ENCODE measurements around the gene PLGRKT.
"Not testable (repeated sequence)": the region's sequence is repeated elsewhere in the genome, so short reads cannot be mapped to it uniquely, and the experiment has no call there.

Gene PLGRKT

DNA sequence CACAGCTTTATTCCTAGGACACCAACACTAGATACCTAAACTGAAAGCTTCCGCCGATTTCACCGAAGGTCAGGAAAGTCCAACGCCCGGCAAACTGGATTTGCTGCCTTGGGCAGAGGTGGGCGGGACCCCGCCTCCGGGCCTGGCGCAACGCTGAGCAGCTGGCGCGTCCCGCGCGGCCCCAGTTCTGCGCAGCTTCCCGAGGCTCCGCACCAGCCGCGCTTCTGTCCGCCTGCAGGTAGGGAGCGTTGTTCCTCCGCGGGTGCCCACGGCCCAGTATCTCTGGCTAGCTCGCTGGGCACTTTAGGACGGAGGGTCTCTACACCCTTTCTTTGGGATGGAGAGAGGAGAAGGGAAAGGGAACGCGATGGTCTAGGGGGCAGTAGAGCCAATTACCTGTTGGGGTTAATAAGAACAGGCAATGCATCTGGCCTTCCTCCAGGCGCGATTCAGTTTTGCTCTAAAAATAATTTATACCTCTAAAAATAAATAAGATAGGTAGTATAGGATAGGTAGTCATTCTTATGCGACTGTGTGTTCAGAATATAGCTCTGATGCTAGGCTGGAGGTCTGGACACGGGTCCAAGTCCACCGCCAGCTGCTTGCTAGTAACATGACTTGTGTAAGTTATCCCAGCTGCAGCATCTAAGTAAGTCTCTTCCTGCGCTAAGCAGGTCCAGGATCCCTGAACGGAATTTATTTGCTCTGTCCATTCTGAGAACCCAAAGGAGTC is 12.8 kb upstream of the PLGRKT start, which contains the start of gene CD274:
Gene CD274, plus strand, starts transcription at position 184 of the 733 bp plus-strand sequence. CDS start 5,572 bp downstream, outside the sequence.
- DNase-seq: peak; percentile 47

- DNase-seq: no peak
Observed at GRCh38 chr9:5449521-5450358, 12.0 kb upstream of the PLGRKT start.

GRCh38 chr9:5448461-5449435 is 11.0 kb upstream of the PLGRKT start:
- no peak for DNase-seq

DNA sequence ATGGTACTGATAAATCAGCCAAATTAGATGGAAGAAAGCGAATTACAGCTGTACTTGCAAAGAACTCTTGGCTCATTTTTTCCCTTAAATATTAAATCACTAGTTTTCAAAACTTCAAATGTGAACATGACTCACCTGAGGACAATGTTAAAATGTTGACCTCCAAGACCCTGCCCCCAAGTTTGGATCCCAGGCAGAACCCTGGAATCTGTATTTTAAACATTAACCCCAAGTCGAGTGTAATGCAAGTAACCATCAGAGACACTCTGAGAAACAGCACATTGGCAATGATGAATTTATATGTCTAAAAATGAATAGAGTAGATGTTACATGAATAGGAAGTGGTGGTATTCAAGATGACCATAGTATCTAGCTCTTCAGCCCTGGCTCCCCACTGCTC is 10.3 kb upstream of the PLGRKT start:
- no peak for DNase-seq

GRCh38 chr9:5447337-5447736 is 9.6 kb upstream of the PLGRKT start:
- no peak for DNase-seq

DNA sequence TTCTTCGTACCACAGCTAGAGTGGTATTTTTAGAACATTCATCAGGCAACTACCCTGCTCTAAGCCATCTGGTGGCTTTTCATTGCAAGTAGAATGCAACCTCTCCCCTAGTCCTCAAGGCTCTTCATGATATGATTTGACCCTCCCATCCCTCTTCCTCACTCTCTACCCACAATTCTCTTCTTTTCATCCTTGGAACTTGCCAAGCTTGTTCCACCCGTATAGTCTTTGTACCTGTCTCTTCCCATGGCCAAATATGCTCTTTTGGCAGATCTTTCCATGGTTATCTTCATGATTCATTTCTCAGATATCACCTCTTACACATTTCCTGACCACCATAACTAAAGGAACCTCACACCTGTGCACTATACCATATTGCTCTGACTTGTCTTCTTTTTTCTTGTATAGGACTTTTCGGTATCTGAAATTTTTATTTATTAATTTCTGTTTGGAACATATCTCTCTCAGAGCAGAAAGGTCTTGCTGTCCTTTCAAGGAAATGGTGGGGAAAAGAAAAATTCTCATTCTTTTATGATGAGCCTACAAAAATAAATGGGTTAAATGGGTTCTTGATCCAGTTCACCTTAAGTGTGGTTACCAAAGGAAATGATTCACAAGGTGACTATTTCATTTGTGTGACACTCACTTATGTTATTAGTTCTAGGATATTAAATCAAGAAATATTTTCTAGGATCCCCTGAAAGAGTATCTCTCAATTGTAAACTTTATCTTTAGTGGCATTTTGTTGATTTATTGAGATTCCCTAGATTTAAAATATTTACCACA is 8.9 kb upstream of the PLGRKT start:
- peak; percentile 29 for DNase-seq

DNA sequence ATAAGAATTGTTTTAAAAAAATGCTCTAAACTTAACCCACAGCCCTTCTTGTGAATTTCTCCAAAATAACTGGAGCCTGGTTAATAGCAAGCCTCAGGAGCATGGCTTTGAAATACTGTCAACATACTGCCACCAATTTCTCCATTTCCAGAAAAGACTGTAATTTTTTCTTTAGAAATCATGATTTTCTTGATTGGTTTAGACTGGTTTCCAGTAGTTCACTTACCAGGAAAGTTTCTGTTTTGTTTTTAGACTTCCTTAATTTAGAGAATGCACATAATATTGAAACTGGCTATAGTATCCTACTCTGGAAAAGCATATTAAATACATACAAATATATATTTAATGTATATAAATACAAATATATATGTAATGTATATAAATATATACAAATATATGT is 8.2 kb upstream of the PLGRKT start:
- DNase-seq: no peak

DNA sequence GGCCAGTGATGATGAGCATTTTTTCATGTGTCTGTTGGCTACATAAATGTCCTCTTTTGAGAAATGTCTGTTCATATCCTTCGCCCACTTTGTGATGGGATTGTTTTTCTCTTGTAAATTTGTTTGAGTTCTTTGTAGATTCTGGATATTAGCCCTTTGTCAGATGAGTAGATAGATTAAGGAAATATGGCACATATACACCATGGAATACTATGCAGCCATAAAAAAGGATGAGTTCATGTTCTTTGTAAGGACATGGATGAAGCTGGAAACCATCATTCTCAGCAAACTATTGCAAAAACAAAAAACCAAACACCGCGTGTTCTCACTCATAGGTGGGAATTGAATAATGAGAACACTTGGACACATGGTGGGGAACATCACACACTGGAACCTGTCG is 7.4 kb upstream of the PLGRKT start:
- DNase-seq: not testable (repeated sequence)

DNA sequence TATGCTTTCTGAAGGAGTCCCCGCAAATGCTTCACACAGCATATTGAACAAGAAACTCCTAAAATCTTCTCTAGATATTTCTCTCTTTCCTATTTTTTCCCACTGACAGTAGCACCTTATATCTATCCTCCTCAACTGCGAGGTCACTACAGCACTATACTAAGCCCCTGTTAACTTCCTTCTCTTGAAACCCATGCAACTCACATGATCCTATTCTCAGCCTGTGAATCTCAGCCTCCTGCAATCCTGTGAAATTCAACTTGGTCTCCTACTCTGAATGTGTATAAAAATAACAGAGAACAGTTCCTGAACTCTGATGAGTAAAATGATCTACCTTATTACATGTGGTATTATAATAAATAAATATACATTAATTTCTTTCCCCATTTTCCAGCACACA is 6.1 kb upstream of the PLGRKT start:
- no peak for DNase-seq

DNA sequence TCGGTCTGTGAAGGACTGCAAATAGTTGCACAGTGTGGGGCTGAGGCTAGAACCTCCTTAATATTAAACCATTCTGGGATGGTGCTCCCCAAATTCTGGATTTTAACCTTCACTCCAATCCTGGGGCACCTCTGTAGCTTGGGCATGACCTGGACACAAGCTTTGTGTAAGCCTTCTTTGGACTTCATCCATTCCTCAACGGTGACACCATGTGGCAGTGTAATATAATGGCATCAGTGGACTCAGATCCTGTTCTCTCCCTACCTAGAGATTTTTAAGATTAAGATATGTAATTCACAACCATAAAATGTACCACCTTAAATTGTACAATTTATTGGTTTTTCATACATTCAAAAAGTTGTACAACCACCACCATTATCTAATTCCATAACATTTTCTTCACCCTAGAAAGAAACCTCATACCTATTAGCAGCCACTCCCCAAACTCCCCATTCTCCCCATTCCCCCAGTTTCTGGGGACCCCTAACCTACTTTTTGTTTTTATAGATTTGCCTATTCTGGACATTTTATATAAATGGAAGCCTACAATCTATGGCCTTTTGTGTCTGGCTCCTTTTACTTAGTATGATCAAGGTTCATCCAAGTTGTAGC is 4.8 kb upstream of the PLGRKT start:
- peak; percentile 55 for DNase-seq

- no peak for DNase-seq
Observed at GRCh38 chr9:5441043-5441442, 3.3 kb upstream of the PLGRKT start.

DNA sequence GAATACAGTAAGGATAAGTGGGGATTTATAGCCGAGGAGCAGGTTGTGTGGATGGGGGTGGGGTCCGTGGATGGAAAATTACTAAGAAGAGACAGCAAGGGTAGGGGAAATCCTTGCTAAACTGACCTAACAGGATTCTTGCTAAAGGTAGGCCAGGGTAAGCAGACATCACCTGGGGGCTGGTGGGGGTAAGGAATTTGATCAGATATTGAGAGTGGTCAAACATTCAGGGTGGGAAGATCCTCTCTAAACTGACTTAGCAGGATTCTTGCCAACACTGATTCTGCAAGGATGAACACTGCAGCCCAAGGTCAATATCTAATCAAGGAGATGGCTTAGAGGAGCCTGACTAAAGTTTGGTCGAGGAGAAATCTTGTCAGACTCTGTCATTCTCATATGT is 2.7 kb upstream of the PLGRKT start:
- no peak for DNase-seq

DNA sequence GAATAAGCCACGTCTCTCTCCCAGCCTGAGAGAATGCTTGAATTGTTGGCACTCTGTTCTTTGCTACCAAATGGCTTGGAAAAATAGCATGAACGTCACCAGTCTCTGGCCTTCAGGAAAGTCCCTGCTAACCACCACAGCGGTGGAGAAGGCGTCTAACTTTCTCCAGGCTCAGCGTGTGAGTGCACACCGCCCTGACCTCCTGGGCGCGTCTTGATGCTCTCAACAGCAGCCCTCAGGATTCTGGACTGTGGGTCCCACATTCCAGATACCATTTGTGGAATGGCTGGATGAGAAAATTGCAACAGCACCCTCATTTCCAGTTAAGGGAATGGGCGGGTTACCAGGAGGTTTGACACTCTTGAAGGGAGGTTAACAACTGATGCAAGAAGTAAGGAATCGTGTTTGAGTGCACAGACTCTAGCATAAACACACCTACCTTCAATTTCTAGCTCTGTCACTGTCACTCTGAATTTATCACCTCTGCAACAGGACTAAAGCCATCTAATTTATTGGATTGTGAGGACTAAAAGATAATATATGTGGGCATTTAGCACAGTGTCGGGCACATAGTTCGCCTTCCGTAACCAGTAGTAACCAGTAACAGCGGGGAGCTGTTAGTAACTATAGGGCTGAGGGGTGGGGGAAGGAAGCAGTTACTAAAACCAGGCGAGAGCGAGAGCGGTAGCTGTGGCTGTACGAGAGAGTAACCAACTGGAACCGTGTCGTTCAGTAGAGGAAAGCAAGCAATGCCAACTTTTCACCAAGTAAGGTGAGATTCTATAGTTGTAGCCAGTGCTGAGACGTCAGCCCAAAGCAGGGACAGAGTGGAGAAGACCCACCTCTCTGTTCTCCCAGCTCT is 807 bp upstream of the PLGRKT start:
- DNase-seq: no peak

DNA sequence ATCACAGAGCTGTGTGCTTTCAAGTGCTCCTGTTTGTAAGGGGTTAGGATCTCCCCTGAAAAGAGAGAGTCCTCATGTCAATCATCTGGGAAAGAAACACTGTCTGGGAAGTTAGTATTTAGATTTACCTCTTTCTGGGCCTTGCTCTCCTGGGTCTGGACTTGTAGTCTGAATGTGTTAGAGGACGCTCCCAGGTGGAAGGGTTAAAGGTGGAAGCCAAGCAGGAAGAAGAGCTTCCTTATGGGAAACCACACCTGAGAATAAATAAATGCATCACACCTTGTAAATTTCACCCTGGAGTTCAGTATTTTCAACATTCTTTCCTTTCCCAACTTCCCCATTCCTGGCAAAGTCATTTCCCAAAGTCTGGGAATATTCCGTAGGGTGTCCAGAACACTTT is 1.3 kb downstream of the PLGRKT start:
- DNase-seq: no peak

GRCh38 chr9:5435912-5436311 is 1.8 kb downstream of the PLGRKT start:
- DNase-seq: no peak

GRCh38 chr9:5433841-5434810 is 3.6 kb downstream of the PLGRKT start:
- DNase-seq: not testable (repeated sequence)

GRCh38 chr9:5433328-5433727 is 4.4 kb downstream of the PLGRKT start:
- not testable (repeated sequence) for DNase-seq

DNA sequence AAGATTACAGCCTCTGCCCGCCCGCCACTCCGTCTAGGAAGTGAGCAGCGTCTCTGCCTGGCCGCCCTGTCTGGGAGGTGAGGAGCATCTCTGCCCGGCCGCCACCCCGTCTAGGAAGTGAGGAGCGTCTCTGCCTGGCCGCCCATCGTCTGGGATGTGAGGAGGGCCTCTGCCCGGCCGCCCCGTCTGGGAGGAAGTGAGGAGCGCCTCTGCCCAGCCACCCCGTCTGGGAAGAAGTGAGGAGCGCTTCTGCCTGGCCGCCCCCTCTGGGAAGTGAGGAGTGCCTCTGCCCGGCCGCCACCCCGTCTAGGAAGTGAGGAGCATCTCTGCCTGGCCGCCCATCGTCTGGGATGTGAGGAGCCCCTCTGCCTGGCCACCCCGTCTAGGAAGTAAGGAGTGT is 4.8 kb downstream of the PLGRKT start:
- not testable (repeated sequence) for DNase-seq

DNA sequence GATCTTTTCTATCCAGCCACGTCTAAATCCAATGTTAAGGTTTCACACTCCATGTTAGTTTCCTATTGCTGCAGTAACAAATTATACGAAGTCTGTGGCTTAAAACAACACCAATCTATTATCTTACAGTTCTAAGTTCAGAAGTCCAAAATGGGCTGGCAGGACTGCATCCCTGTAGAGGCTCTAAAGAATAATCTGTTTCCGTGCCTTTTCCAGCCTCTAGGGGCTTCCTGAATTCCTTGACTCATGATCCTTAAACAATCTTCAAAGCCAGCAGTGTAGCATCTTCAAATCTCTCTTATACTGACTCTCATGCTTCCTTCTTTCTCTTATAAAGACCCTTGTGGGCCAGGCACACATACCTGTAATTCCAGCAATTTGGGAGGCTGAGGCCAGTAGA is 6.8 kb downstream of the PLGRKT start:
- DNase-seq: no peak

All from NCI-H1694 treated with DMSO at 0.1 percent for 48 hours (cell line).